GM18505 (cell line): ENCODE data around the gene SNAI3.

Experiments
- ATAC-seq: cut with Tn5 transposase; IDR thresholded peaks from one replicate; pipeline ENCODE4 v1.9.1; 2021; ENCODE audit not compliant: unreplicated experiment
- POLR2A ChIP-seq: IDR thresholded peaks from 4 replicates; pipeline ENCODE4 v1.6.1; 2011; ENCODE audit warnings: borderline replicate concordance; ENCODE audit not compliant: insufficient read depth, insufficient read length; ENCODE audit errors: extremely low read depth

The SNAI3 gene

DNA sequence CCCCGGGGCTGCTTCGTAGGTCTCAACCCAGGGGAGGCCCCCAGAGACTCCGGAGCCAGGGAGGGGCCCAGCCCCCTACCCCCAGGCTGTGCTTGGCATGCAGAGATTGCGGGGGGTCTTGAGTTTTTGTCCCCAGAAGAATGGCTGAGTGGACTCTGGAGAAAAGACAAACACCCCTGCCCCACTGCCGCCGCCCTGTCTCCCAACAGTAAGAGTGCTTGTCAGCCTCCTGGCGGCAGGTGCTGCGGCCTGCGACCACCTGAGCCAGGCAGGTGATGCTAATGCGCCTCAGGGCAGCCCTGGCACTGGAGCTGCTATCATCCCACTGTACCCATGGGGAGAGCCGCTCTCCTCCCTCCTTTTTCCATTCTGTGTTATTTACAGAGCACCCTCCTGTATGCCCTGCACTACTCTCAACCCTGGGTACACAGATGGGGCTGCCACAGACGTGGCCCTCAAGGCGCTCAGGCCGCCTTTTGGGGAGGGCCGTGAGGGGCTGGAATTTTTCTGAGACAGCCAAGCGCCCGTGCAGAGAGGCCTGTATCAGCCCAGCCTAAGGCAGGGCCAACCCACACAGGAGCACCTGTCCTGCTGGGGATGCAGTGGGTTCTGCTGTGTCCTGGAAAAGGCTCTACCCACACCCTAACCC is 50.5 kb downstream of the SNAI3 start:
- no peak for TF ChIP-seq POLR2A
- ATAC-seq: no peak

DNA sequence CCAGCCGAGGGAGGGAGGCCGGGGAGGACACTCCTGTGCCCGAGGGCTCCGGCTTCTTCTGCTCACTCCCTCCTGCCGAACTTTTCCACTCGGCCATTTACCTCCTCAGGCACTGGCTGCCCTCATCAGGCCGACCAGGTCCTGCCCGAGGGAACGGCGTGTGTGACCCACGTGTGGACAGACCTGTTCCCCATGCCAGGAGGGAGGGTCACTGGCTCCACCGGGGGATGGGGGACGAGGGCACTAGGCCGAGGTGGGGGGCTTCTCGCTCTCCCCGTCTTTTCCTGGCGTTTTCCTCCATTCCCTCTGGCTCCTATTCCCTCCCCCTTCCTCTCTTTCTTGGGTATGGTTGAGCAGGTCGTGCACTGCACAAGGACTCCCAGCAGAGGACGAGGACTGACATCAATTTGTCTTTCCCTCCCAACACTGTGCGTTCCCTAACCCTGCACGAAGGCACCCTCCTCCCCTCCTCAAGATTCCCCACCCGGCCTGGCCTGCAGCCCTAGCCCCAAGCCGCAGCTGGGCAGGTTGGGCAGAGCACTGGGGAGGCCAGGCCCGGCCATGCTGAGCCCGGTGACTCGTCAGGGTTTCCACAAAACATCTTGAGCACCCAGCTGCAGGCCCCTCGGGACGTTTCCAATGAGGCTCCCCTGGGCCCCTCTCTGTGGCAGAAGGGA is 51.2 kb downstream of the SNAI3 start:
- no peak for TF ChIP-seq POLR2A
- no peak for ATAC-seq

DNA sequence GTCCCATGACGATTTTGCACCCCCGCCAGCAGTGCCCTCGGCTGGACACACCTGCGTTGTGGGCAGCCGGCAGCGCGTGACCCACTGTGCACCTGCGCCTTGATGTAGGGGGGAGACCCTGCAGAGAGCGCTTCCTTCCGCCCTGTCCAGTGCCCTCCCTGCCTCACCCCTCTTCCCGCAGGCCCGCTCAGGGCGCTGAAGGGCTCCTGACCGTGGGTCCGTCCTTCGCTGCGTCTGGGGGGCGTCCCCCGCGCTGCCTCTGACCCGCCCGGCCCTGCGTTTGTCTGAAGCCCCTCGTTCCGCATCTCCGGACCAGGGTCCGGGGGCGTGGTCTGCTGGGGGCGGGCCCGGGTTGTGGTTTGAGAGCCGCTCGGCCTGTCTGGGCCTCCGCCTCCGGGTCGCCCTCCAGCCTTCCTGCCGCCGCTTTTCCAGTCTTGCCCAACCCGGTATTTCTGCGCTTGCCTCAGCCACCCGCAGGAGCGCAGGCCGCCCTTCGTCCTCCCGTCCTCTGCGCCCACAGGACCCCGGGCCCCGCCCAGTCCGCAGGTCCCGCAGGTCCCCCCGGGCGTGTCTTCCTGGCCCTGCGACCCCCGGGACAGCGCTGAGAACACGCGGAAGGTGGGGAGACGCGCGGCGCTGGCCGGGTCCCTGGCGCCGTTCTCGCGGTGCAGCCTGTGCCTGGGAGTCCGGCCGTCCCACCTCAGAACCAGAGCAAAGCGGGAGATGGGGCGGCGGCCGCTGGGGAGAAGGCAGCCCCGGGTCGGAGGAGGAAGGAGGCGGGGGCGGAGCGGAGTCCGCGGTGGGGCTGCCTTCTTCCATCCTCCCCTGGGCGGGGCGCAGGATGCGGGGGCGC is 51.9 kb downstream of the SNAI3 start:
- TF ChIP-seq POLR2A: no peak
- peak; percentile 45 for ATAC-seq

DNA sequence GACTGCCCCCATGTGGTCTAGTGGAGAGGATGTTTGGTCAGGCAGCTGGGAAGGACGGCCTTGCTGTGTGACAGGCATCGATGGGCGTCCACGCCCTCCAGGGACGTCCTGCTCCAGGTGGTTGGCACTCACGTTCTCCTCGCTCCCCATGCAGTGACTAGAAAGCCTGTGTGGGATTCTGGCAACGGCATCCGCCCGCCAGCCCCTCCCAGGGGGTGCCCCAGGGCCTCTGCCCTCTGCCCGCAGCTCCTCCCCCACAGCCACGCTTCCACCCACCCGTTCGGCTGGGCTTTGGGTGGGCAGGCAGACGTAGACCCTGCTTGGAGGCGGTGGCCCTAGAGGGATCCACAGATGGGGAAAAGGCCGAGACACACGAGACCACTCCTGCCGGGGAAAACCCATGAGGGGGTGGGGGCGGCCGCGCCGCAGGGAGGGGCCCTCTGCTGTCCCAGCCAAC is 52.6 kb downstream of the SNAI3 start:
- ATAC-seq: no peak
- TF ChIP-seq POLR2A: no peak

DNA sequence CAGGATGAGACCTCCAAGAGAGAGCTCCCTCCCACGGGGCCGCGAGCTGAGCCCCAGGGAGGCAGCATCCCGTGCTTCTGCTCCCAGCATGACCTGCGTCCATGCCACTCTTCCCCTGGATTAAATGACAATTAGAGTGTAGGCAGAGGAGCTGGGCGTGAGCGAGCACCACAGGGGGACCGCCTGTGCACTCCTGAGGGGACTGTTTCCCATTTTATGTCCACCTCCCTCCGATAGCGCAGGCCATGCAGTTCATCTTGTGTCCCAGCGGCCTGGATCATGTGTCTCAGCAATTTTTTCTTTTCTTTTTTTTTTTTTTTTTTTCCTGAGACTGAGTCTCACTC is 53.7 kb downstream of the SNAI3 start:
- no peak for ATAC-seq
- no peak for TF ChIP-seq POLR2A

DNA sequence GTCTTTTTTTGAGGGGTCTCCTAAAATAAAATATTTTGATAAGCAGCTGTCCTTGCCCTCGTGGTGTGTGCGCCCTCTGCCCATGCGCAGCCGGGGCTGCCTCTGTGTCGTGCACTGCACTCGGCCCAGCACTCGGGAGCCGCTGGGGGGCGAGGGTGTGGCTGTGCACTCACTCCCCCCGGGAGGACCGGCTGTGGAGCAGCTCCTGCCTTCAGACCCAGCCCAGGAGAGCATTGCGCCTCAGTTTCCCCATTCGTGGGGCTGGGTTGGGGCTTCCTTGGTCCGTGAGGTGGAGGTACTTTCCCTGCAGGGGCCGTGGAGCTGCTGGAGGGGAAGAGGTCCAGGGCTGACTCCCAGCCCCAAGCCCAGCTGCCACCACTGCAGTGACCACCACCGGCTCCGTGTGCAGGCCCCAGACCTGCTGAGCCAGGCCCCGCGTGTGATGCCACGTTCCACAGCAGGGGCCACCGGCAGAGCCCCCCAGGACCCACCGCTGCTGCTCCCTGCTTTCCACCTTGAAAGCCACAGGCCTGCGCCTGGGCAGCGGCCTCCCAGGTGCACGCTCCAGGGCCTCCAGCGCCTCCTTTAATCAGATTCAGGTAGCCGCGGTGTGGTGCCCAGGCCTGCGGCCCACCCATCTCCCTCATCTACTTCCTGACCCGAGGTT is 54.3 kb downstream of the SNAI3 start:
- no peak for ATAC-seq
- no peak for TF ChIP-seq POLR2A

DNA sequence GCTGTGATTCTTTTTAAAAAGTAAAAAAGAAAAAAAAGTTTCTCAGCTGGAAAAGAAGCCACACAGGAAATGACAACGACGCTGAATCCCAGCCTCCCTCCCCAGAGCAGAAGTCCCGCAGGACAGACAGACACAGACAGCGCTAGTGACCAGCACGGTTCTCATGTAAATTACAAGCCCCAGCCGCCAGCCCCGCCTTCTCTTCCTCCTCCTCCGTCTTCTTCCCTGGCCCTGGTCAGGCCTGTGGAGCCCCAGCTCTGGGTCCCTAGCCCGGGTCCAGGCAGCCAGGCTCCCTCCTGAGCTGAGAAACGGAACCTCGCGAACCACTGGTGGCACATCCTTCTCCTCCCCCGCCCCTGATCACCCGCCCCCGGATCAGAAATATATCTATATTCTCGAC is 54.9 kb downstream of the SNAI3 start:
- no peak for TF ChIP-seq POLR2A
- no peak for ATAC-seq

DNA sequence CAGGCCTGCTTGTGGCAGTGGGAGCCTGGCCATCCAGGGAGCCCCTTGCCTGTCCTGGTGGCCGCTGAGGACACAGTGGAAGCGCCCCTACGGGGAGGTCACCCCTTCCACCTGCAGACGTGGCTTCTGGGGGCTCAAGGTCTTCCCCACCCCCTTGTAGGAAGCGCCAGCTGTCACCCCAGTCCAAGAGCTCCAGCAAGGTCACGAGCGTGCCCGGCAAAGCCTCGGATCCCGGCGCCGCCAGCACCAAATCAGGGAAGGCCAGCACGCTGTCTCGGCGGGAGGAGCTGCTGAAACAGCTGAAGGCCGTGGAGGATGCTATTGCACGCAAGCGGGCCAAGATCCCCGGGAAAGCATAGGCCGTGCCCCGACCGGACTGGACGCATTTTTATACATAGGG is 55.4 kb downstream of the SNAI3 start:
- no peak for ATAC-seq
- TF ChIP-seq POLR2A: no peak

DNA sequence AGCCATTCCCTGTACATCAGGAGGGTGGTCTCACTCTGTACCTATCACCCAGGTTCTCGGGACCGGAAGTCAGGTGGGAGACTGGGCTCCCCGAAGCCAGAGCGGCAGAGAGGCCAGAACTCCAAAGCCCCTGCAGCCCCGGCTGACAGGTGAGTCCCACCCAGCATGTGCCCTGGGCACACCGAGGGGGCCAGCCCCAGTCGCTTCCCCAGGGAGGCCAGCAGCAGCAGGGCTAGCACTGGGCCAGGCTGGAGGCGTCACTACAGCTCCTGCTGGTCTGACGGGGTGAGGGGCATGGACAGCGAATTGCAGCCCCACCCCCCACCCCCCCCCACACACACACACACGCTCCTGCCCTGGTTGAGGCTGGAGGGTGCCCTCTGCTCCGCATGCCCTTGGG is 55.9 kb downstream of the SNAI3 start:
- TF ChIP-seq POLR2A: no peak
- ATAC-seq: no peak

DNA sequence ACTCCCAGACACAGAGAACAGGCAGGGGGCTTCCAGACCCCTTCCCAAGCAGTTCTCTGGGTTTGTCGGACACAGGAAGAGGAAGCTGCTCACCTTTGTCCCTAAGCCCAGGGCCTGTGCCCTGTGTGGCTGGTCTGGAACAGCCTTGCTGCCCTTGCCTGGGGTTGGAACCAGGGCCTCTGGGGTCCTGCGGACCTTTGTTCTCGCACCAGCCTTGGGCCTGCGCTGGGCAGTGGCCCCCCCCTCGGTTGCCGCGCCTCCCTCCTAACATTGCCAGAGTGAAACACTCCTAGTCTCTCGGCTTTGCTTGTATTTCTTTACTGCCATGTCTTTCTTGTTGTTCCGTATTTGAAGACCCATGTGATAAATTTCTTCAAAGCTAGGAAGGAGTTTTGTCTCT is 56.5 kb downstream of the SNAI3 start:
- ATAC-seq: no peak
- TF ChIP-seq POLR2A: no peak

DNA sequence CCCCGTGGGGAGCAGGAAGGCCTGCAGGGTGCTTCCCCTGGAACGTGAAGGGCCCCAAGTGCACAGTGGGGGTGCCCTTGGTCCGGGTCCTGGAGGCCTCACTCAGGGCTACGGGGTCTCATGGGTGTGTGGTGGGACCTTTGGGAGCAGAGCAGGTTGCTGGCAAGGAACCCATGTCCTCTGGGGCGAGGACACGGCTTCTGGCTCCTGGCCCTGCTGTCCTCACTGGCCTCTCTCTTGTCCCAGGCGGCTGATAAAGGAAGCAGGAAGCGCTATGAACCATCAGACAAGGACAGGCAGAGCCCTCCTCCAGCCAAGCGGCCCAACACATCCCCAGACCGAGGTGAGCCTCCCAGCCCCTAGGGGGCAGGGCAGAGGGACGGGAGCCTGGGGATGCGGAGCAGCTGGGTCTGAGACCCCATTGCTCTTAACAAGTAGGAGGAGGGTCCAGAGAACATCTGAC is 57.8 kb downstream of the SNAI3 start:
- ATAC-seq: no peak
- TF ChIP-seq POLR2A: no peak
